SU-DHL-6 (cell line): ENCODE data around the gene N4BP2.

Experiments
- EZH2phosphoT487 ChIP-seq: fragments of 200-600 bp; sonication (generic), shearing (Covaris generic); conservative IDR thresholded peaks from 2 replicates; pipeline ENCODE4 v1.6.1; 2018; ENCODE audit warnings: mild to moderate bottlenecking, antibody characterized with exemption, low read length, moderate library complexity, mixed read lengths
- TF ChIP-seq, protein P1 (sequence below): fragments of 200-600 bp; sonication (generic); IDR thresholded peaks from one replicate; pipeline ENCODE4 v1.5.1; 2017; ENCODE audit warnings: antibody characterized with exemption, mild to moderate bottlenecking, low read length, moderate library complexity; ENCODE audit not compliant: insufficient read depth, poor library complexity, severe bottlenecking

- TF ChIP-seq, protein P1, sequence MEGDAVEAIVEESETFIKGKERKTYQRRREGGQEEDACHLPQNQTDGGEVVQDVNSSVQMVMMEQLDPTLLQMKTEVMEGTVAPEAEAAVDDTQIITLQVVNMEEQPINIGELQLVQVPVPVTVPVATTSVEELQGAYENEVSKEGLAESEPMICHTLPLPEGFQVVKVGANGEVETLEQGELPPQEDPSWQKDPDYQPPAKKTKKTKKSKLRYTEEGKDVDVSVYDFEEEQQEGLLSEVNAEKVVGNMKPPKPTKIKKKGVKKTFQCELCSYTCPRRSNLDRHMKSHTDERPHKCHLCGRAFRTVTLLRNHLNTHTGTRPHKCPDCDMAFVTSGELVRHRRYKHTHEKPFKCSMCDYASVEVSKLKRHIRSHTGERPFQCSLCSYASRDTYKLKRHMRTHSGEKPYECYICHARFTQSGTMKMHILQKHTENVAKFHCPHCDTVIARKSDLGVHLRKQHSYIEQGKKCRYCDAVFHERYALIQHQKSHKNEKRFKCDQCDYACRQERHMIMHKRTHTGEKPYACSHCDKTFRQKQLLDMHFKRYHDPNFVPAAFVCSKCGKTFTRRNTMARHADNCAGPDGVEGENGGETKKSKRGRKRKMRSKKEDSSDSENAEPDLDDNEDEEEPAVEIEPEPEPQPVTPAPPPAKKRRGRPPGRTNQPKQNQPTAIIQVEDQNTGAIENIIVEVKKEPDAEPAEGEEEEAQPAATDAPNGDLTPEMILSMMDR, result no peak
- no peak for TF ChIP-seq EZH2phosphoT487
These were observed 148.0 kb downstream of the N4BP2 start for GRCh38 chr4:40204507-40205258.
